RWPE2 (cell line): ENCODE data around the gene PPP2R2D.

Experiments
- ATAC-seq: fragments of 200-7000 bp; cut with Tn5 transposase; 3 replicates; pipeline ENCODE4 v1.9.1; 2021; ENCODE audit warnings: low read depth
- DNase-seq: peaks from one replicate; pipeline ENCODE4 v3.0.0-alpha.2; 2020; ENCODE audit warnings: low spot score
- H3K27ac ChIP-seq: fragments of 450-650 bp; 2 replicates; pipeline ENCODE4 v1.5.1; 2017; ENCODE audit warnings: mild to moderate bottlenecking; ENCODE audit not compliant: poor library complexity, severe bottlenecking
- H3K27me3 ChIP-seq: fragments of 250-450 bp; sonication (Bioruptor Pico); 2 replicates; pipeline ENCODE4 v1.5.1; 2021; ENCODE audit warnings: mild to moderate bottlenecking, moderate library complexity; ENCODE audit not compliant: insufficient read depth, poor library complexity, severe bottlenecking
- H3K36me3 ChIP-seq: fragments of 250-450 bp; sonication (Bioruptor Pico); 2 replicates; pipeline ENCODE4 v1.5.1; 2020; ENCODE audit warnings: low read depth, mild to moderate bottlenecking, moderate library complexity
- H3K4me1 ChIP-seq: fragments of 250-450 bp; sonication (Bioruptor Pico); 2 replicates; pipeline ENCODE4 v1.5.1; 2021; ENCODE audit warnings: mild to moderate bottlenecking, moderate library complexity; ENCODE audit not compliant: insufficient read depth, poor library complexity, severe bottlenecking
- H3K4me3 ChIP-seq: fragments of 250-450 bp; sonication (Bioruptor Pico); 2 replicates; pipeline ENCODE4 v1.5.1; 2021; ENCODE audit warnings: mild to moderate bottlenecking, moderate library complexity; ENCODE audit not compliant: severe bottlenecking
- H3K9me3 ChIP-seq: fragments of 250-450 bp; sonication (Bioruptor Pico); 2 replicates; pipeline ENCODE4 v1.5.1; 2021; ENCODE audit warnings: mild to moderate bottlenecking, moderate library complexity; ENCODE audit not compliant: severe bottlenecking
- CTCF ChIP-seq: fragments of 450-650 bp; IDR thresholded peaks from one replicate; pipeline ENCODE4 v1.5.1; 2017; ENCODE audit warnings: mild to moderate bottlenecking, moderate library complexity; ENCODE audit not compliant: poor library complexity, severe bottlenecking

Gene PPP2R2D

GRCh38 chr10:131980321-131980720 is 79.5 kb downstream of the PPP2R2D start:
- peak overlapping the region; percentile 62 for H3K4me3 ChIP-seq
- no peaks in the 10 kb centered on the region for H3K4me1 ChIP-seq
- H3K27me3 ChIP-seq: no peaks in the 10 kb centered on the region
- H3K36me3 ChIP-seq: peaks cover 36% of the 10 kb centered on the region
- DNase-seq (no peak), ATAC-seq (no peak)
- no peak for TF ChIP-seq CTCF
- peak overlapping the region; percentile 51 for H3K27ac ChIP-seq
- no peaks in the 10 kb centered on the region for H3K9me3 ChIP-seq

GRCh38 chr10:131980761-131981428 is 80.1 kb downstream of the PPP2R2D start:
- Histone ChIP-seq H3K27me3 (no peaks in the 10 kb centered on the region), H3K27ac (peak overlapping the region; percentile 51), H3K4me3 (peak overlapping the region; percentile 62), H3K9me3 (no peaks in the 10 kb centered on the region), H3K36me3 (peaks cover 30% of the 10 kb centered on the region), H3K4me1 (no peaks in the 10 kb centered on the region)
- DNase-seq (no peak), ATAC-seq (no peak)
- no peak for TF ChIP-seq CTCF

- DNase-seq (peak; percentile 90), ATAC-seq (peak; percentile 80)
- Histone ChIP-seq H3K9me3 (no peaks in the 10 kb centered on the region), H3K4me3 (peak within 1 kb of the TSS; percentile 62), H3K27me3 (no peaks in the 10 kb centered on the region), H3K36me3 (peaks cover 25% of the 10 kb centered on the region), H3K27ac (peak within 1 kb of the TSS; percentile 51), H3K4me1 (no peaks in the 10 kb centered on the region)
- TF ChIP-seq CTCF: no peak
Measured at GRCh38 chr10:131981429-131982184, 80.8 kb downstream of the PPP2R2D start, which contains the start of gene BNIP3. TSS of gene BNIP3 (minus strand) at chr10:131981923. CDS start at chr10:131981806, 117 bp downstream.

- Histone ChIP-seq H3K36me3 (peaks cover 20% of the 10 kb centered on the region), H3K4me1 (no peaks in the 10 kb centered on the region), H3K27ac (peak overlapping the region; percentile 51), H3K4me3 (peak overlapping the region; percentile 62), H3K9me3 (no peaks in the 10 kb centered on the region), H3K27me3 (no peaks in the 10 kb centered on the region)
- no peak for ATAC-seq
- DNase-seq: no peak
- no peak for TF ChIP-seq CTCF
Measured at GRCh38 chr10:131982185-131982756, 81.5 kb downstream of the PPP2R2D start.
